KG1 (cell line): ENCODE results near the gene NPEPL1.
"Not testable (repeated sequence)": the region's sequence is repeated elsewhere in the genome, so short reads cannot be mapped to it uniquely, and the experiment has no call there.

Source experiments
- DNase-seq: peaks from one replicate; lab custom pipeline; 2025; lab: John Stamatoyannopoulos, UW

The NPEPL1 gene

GRCh38 chr20:58744836-58745235, 52.2 kb downstream of the NPEPL1 start:
- DNase-seq = no peak

GRCh38 chr20:58745391-58745790, 52.8 kb downstream of the NPEPL1 start:
- no peak for DNase-seq

GRCh38 chr20:58746620-58747019, 54.0 kb downstream of the NPEPL1 start:
- no peak for DNase-seq

GRCh38 chr20:58747211-58747610, 54.6 kb downstream of the NPEPL1 start:
- DNase-seq = no peak

GRCh38 chr20:58748618-58749017, 56.0 kb downstream of the NPEPL1 start:
- DNase-seq = no peak

GRCh38 chr20:58749098-58749769, 56.6 kb downstream of the NPEPL1 start:
- DNase-seq = no peak

- DNase-seq = no peak
These were observed 57.4 kb downstream of the NPEPL1 start for GRCh38 chr20:58749979-58750378.

GRCh38 chr20:58750706-58751105, 58.1 kb downstream of the NPEPL1 start:
- not testable (repeated sequence) for DNase-seq

- DNase-seq = no peak
These were observed 59.4 kb downstream of the NPEPL1 start for GRCh38 chr20:58751979-58752378.

GRCh38 chr20:58752565-58752964, 60.0 kb downstream of the NPEPL1 start:
- no peak for DNase-seq

- DNase-seq = no peak
These were observed 60.8 kb downstream of the NPEPL1 start for GRCh38 chr20:58753267-58753921.

GRCh38 chr20:58753922-58754551, 61.4 kb downstream of the NPEPL1 start:
- no peak for DNase-seq

GRCh38 chr20:58754584-58754983, 62.0 kb downstream of the NPEPL1 start:
- DNase-seq = no peak

GRCh38 chr20:58755062-58755697, 62.6 kb downstream of the NPEPL1 start:
- no peak for DNase-seq

- DNase-seq = no peak
These were observed 63.3 kb downstream of the NPEPL1 start for GRCh38 chr20:58755766-58756449.

GRCh38 chr20:58756450-58756775, 63.8 kb downstream of the NPEPL1 start:
- DNase-seq = no peak

GRCh38 chr20:58757647-58758046, 65.0 kb downstream of the NPEPL1 start:
- DNase-seq = not testable (repeated sequence)

- no peak for DNase-seq
These were observed 67.3 kb downstream of the NPEPL1 start for GRCh38 chr20:58759947-58760346.

GRCh38 chr20:58760856-58761255, 68.3 kb downstream of the NPEPL1 start:
- no peak for DNase-seq

- no peak for DNase-seq
These were observed 69.5 kb downstream of the NPEPL1 start for GRCh38 chr20:58762120-58762519.

- no peak for DNase-seq
These were observed 70.5 kb downstream of the NPEPL1 start for GRCh38 chr20:58763076-58763475.
